IMR-90 (cell line): ENCODE results near the gene EXOC3L4. TPM values are rescaled to one million over a fixed set of nuclear protein-coding genes. Genes with fewer than 3 reads are reported as not detected.

ENCODE experiments used
- ATAC-seq: fragments of 200-7000 bp; cut with Tn5 transposase; 2 replicates; pipeline ENCODE4 v1.9.1; 2020; ENCODE audit warnings: low read depth, mild to moderate bottlenecking, moderate library complexity
- BruUV-seq: library from RNA; stranded (reverse); fragments of 400-500 nt; replicated peaks from 2 replicates; lab custom pipeline; 2021; lab: Mats Ljungman, UMichigan
- CTCF ChIA-PET: fragments of 300-600 bp; formaldehyde crosslinking; extraction: SDS; loops from one replicate; lab custom pipeline; 2021; ENCODE audit warnings: antibody characterized with exemption; lab: Yijun Ruan, JAX
- POLR2A ChIA-PET: fragments of 300-600 bp; sonication (Branson Sonifier 250); formaldehyde crosslinking; loops from one replicate; lab custom pipeline; 2022; ENCODE audit warnings: antibody characterized with exemption; ENCODE audit not compliant: unreplicated experiment; lab: Charles Lee
- DNase-seq: peaks from one replicate; pipeline ENCODE4 v3.0.0; 2013
- H2AFZ ChIP-seq: replicated peaks from 2 replicates; pipeline ENCODE3; 2013; ENCODE audit warnings: low read length, mild to moderate bottlenecking; ENCODE audit not compliant: poor library complexity
- H2AK5ac ChIP-seq: 2 replicates; pipeline ENCODE4 v1.6.1; 2013; ENCODE audit warnings: low read depth, low read length, inconsistent platforms
- H2AK9ac ChIP-seq: replicated peaks from 2 replicates; pipeline ENCODE3; 2013; ENCODE audit warnings: mild to moderate bottlenecking, low read depth, low read length, moderate library complexity; ENCODE audit not compliant: poor library complexity
- H2BK120ac ChIP-seq: 2 replicates; pipeline ENCODE4 v1.6.1; 2013; ENCODE audit warnings: low read depth, low read length, inconsistent platforms
- H2BK15ac ChIP-seq: 3 replicates; pipeline ENCODE4 v1.6.1; 2013; ENCODE audit warnings: low read depth, low read length, inconsistent platforms
- H2BK20ac ChIP-seq: 2 replicates; pipeline ENCODE4 v1.6.1; 2013; ENCODE audit warnings: low read depth, mild to moderate bottlenecking, inconsistent platforms, low read length, moderate library complexity
- H2BK5ac ChIP-seq: 2 replicates; pipeline ENCODE4 v1.6.1; 2013; ENCODE audit warnings: mild to moderate bottlenecking, low read depth, low read length, inconsistent platforms; ENCODE audit not compliant: poor library complexity, severe bottlenecking
- H3K14ac ChIP-seq: replicated peaks from 2 replicates; pipeline ENCODE4 v1.6.1; 2013; ENCODE audit warnings: low read depth, low read length, inconsistent platforms
- H3K18ac ChIP-seq: 2 replicates; pipeline ENCODE4 v1.6.1; 2013; ENCODE audit warnings: low read depth, low read length, control low read depth
- H3K23ac ChIP-seq: 2 replicates; pipeline ENCODE4 v1.6.1; 2013; ENCODE audit warnings: low read depth, low read length, inconsistent platforms
- H3K27ac ChIP-seq: 2 replicates; pipeline ENCODE4 v1.5.1; 2013; ENCODE audit warnings: mild to moderate bottlenecking, control low read depth, low read length; ENCODE audit not compliant: insufficient read depth
- H3K27me3 ChIP-seq: 2 replicates; pipeline ENCODE4 v1.6.1; 2013; ENCODE audit warnings: low read length; ENCODE audit not compliant: control insufficient read depth, insufficient read depth
- H3K36me3 ChIP-seq: 2 replicates; pipeline ENCODE4 v1.6.1; 2013; ENCODE audit warnings: low read length, mixed read lengths; ENCODE audit not compliant: control insufficient read depth, insufficient read depth
- H3K4ac ChIP-seq: 2 replicates; pipeline ENCODE4 v1.6.1; 2013; ENCODE audit warnings: low read depth, low read length, inconsistent platforms
- H3K4me1 ChIP-seq: 2 replicates; pipeline ENCODE4 v1.6.1; 2013; ENCODE audit warnings: low read length, mixed read lengths; ENCODE audit not compliant: control insufficient read depth, insufficient read depth
- H3K4me2 ChIP-seq: 2 replicates; pipeline ENCODE4 v1.6.1; 2013; ENCODE audit warnings: low read depth, mild to moderate bottlenecking, control low read depth, low read length, moderate library complexity
- H3K4me3 ChIP-seq: 2 replicates; pipeline ENCODE4 v1.5.1; 2013; ENCODE audit warnings: low read depth, mild to moderate bottlenecking, control low read depth, low read length, moderate library complexity; ENCODE audit not compliant: insufficient read depth
- H3K56ac ChIP-seq: 2 replicates; pipeline ENCODE4 v1.6.1; 2013; ENCODE audit warnings: low read length, inconsistent platforms; ENCODE audit not compliant: insufficient read depth; ENCODE audit errors: extremely low read depth
- H3K79me1 ChIP-seq, 2 experiments: 2 replicates each; pipeline ENCODE4 v1.6.1; 2013; ENCODE audit warnings: low read length in 2 of 2, inconsistent platforms in 1 of 2, low read depth in 1 of 2
- H3K9ac ChIP-seq: 2 replicates; pipeline ENCODE4 v1.6.1; 2013; ENCODE audit warnings: low read depth, low read length, control low read depth
- H3K9me1 ChIP-seq: 2 replicates; pipeline ENCODE4 v1.6.1; 2013; ENCODE audit warnings: low read length, inconsistent platforms; ENCODE audit not compliant: insufficient read depth
- H3K9me3 ChIP-seq: 2 replicates; pipeline ENCODE4 v1.6.1; 2013; ENCODE audit warnings: low read length; ENCODE audit not compliant: control insufficient read depth, insufficient read depth
- H4K20me1 ChIP-seq: 2 replicates; pipeline ENCODE4 v1.6.1; 2013; ENCODE audit warnings: low read length, inconsistent platforms; ENCODE audit not compliant: insufficient read depth
- H4K5ac ChIP-seq: 2 replicates; pipeline ENCODE4 v1.6.1; 2013; ENCODE audit warnings: mild to moderate bottlenecking, low read depth, low read length, control low read depth
- H4K8ac ChIP-seq, 2 experiments: 2 replicates each; pipeline ENCODE4 v1.6.1; 2013; ENCODE audit warnings: low read depth in 2 of 2, low read length in 2 of 2, control low read depth in 1 of 2, inconsistent platforms in 1 of 2
- H4K91ac ChIP-seq: 2 replicates; pipeline ENCODE4 v1.6.1; 2013; ENCODE audit warnings: low read depth, low read length, inconsistent platforms; ENCODE audit not compliant: insufficient read depth
- BHLHE40 ChIP-seq: fragments of 150-350 bp; IDR thresholded peaks from 2 replicates; pipeline ENCODE4 v1.6.1; 2016; ENCODE audit warnings: mild to moderate bottlenecking, low read depth, low read length
- CHD1 ChIP-seq: IDR thresholded peaks from 2 replicates; pipeline ENCODE4 v1.6.1; 2012; ENCODE audit warnings: low read depth, low read length, improper control_type of control experiment
- MAZ ChIP-seq: IDR thresholded peaks from 2 replicates; pipeline ENCODE4 v1.6.1; 2012; ENCODE audit warnings: low read depth, mild to moderate bottlenecking, low read length, improper control_type of control experiment, moderate library complexity, borderline replicate concordance
- MXI1 ChIP-seq: IDR thresholded peaks from 2 replicates; pipeline ENCODE4 v1.6.1; 2012; ENCODE audit warnings: low read depth, mild to moderate bottlenecking, low read length, moderate library complexity, borderline replicate concordance
- POLR2A ChIP-seq: IDR thresholded peaks from 2 replicates; pipeline ENCODE4 v1.6.1; 2012; ENCODE audit warnings: mild to moderate bottlenecking, low read depth, low read length
- RFX5 ChIP-seq: IDR thresholded peaks from 2 replicates; pipeline ENCODE4 v1.8.0; 2012; ENCODE audit warnings: low read depth, mild to moderate bottlenecking, low read length, moderate library complexity
- WGBS, 2 experiments: methylation state at CpG; one replicate each; pipeline versions ENCODE4 v1.1.5 to v1.1.7; 2013; ENCODE audit warnings: missing lambda C conversion rate in 2 of 2; ENCODE audit not compliant: insufficient read length in 1 of 2; ENCODE audit errors: extremely low coverage in 2 of 2; 5-methylcytosine and 5-hydroxymethylcytosine counted together
- dilution Hi-C: fragments of 300-500 bp; cut with HindIII; formaldehyde crosslinking; loops from one replicate; pipeline ENCODE4 v1.14.3; 2018; ENCODE audit warnings: low sequenced_read_pairs; ENCODE audit not compliant: unreplicated experiment
- in situ Hi-C: fragments of 300-500 bp; cut with MboI; formaldehyde crosslinking; loops from 3 replicates; pipeline ENCODE4 v1.14.3; 2019; ENCODE audit warnings: low sequenced_read_pairs, inconsistent platforms, mixed read lengths
- intact Hi-C: fragments of 100-400 bp; cut with micrococcal nuclease; formaldehyde crosslinking; loops from 2 replicates; pipeline ENCODE4 v1.10.0; 2022
- polyA plus RNA-seq, 3 experiments: library from polyadenylated mRNA; depleted of rRNA; stranded (reverse); fragments of >200 nt; gene quantifications; 2 replicates each; pipeline ENCODE4 v1.2.3, GENCODE V29; 2012; ENCODE audit warnings: low replicate concordance in 1 of 3
- total RNA-seq: library from RNA; depleted of rRNA; stranded (reverse); fragments of >200 nt; gene quantifications from 2 replicates; pipeline ENCODE4 v1.2.3, GENCODE V29; 2012
- TF ChIP-seq, protein P1 (sequence below): fragments of 150-350 bp; IDR thresholded peaks from 2 replicates; pipeline ENCODE4 v1.6.1; 2017; ENCODE audit warnings: mild to moderate bottlenecking, antibody characterized with exemption, low read length, low read depth
- TF ChIP-seq, protein P2 (sequence below): fragments of 150-350 bp; IDR thresholded peaks from 2 replicates; pipeline ENCODE4 v1.6.1; 2016; ENCODE audit warnings: low read depth, mild to moderate bottlenecking, low read length, moderate library complexity, borderline replicate concordance
- TF ChIP-seq, protein P3 (sequence below): conservative IDR thresholded peaks from 2 replicates; pipeline ENCODE4 v1.5.1; 2012; ENCODE audit warnings: mild to moderate bottlenecking, low read depth, low read length, improper control_type of control experiment

The EXOC3L4 gene
- total and polyA plus RNA-seq, 2 of the 4 experiments (the other 2 are of a cell fraction), result not detected

DNA sequence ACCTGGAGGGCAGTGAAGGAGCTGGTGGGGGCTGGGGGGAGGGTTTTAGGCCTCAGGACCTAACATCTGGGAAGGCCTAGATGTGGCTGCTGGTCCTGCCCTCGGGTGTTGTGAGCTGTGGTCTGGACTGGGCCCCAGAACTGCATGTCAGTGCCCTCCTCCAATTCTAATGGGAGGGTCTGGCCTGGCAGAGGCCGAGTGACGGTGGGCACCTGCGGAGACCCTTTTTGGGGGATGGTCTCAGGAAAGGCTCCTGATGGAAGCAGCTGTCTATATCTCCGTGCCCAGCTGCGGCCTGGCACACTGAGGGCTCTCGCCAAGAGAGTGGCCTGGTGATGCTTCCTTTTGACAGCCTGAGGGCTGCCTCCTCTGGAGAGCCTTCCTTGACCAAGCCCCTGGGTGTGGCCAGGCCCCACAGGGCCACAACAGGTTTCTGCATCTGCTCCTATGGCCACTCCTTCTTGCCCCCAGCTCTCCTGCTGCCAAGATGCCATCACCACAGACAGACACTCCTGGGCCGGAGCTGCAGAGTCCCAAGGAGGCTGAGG, 5.3 kb downstream of the EXOC3L4 start:
- no peaks in the 10 kb centered on the region for H3K79me1 ChIP-seq
- no peak overlapping the region for H2BK20ac ChIP-seq
- ChIA-PET CTCF (interaction anchor here (1.5 kb wide), 1 partner anchor 89 kb away, joined by 3 read pairs; no protein-coding TSS in a partner anchor), POLR2A (no interaction called here)
- no peak overlapping the region for H4K8ac ChIP-seq
- no peak overlapping the region for H3K27ac ChIP-seq
- H3K9me1 ChIP-seq, result no peaks in the 10 kb centered on the region
- no peak overlapping the region for H3K56ac ChIP-seq
- no peaks in the 10 kb centered on the region; the same call in 1 of the 2 replicates for H3K9me3 ChIP-seq
- no TSS peak for BruUV-seq
- no peak overlapping the region for H2BK15ac ChIP-seq
- no peak overlapping the region for H3K4me3 ChIP-seq
- H3K23ac ChIP-seq, result no peak overlapping the region
- H4K20me1 ChIP-seq, result no peaks in the 10 kb centered on the region; the same call in 1 of the 2 replicates
- peaks cover 2% of the 10 kb centered on the region; the same call in 1 of the 2 replicates for H3K4me1 ChIP-seq
- no peak overlapping the region for H3K4me2 ChIP-seq
- ATAC-seq, result no peak
- no peaks in the 10 kb centered on the region for H3K36me3 ChIP-seq
- WGBS, 2 experiments, result 95% methylated on average over 3 of the region's 8 CpGs; no CpG with 5 or more reads in 1 of the 2 experiments
- H2AFZ ChIP-seq, result no peak overlapping the region
- in situ Hi-C loops (no loop called here), intact Hi-C loops (no loop called here), dilution Hi-C loops (no loop called here)
- H2AK9ac ChIP-seq, result no peak overlapping the region
- H3K14ac ChIP-seq, result no peak overlapping the region
- H4K91ac ChIP-seq, result no peak overlapping the region
- H2AK5ac ChIP-seq, result no peak overlapping the region
- DNase-seq, result no peak
- H4K5ac ChIP-seq, result no peak overlapping the region
- no peak overlapping the region for H3K18ac ChIP-seq
- H3K9ac ChIP-seq, result no peak overlapping the region
- H3K27me3 ChIP-seq, result peaks cover 60% of the 10 kb centered on the region
- TF ChIP-seq CHD1, result no peak
- no peak for TF ChIP-seq RFX5
- no peak for TF ChIP-seq BHLHE40
- TF ChIP-seq, protein P1, sequence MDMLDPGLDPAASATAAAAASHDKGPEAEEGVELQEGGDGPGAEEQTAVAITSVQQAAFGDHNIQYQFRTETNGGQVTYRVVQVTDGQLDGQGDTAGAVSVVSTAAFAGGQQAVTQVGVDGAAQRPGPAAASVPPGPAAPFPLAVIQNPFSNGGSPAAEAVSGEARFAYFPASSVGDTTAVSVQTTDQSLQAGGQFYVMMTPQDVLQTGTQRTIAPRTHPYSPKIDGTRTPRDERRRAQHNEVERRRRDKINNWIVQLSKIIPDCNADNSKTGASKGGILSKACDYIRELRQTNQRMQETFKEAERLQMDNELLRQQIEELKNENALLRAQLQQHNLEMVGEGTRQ, result no peak
- TF ChIP-seq, protein P2, sequence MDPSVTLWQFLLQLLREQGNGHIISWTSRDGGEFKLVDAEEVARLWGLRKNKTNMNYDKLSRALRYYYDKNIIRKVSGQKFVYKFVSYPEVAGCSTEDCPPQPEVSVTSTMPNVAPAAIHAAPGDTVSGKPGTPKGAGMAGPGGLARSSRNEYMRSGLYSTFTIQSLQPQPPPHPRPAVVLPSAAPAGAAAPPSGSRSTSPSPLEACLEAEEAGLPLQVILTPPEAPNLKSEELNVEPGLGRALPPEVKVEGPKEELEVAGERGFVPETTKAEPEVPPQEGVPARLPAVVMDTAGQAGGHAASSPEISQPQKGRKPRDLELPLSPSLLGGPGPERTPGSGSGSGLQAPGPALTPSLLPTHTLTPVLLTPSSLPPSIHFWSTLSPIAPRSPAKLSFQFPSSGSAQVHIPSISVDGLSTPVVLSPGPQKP, result no peak
- no peak for TF ChIP-seq POLR2A
- TF ChIP-seq MAZ, result no peak
- TF ChIP-seq, protein P3, sequence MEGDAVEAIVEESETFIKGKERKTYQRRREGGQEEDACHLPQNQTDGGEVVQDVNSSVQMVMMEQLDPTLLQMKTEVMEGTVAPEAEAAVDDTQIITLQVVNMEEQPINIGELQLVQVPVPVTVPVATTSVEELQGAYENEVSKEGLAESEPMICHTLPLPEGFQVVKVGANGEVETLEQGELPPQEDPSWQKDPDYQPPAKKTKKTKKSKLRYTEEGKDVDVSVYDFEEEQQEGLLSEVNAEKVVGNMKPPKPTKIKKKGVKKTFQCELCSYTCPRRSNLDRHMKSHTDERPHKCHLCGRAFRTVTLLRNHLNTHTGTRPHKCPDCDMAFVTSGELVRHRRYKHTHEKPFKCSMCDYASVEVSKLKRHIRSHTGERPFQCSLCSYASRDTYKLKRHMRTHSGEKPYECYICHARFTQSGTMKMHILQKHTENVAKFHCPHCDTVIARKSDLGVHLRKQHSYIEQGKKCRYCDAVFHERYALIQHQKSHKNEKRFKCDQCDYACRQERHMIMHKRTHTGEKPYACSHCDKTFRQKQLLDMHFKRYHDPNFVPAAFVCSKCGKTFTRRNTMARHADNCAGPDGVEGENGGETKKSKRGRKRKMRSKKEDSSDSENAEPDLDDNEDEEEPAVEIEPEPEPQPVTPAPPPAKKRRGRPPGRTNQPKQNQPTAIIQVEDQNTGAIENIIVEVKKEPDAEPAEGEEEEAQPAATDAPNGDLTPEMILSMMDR, result no peak
- no peak for TF ChIP-seq MXI1
- no peak overlapping the region for H2BK120ac ChIP-seq
- no peak overlapping the region for H3K4ac ChIP-seq
- H2BK5ac ChIP-seq, result no peak overlapping the region
